Pericardium fibroblast (primary cell): ENCODE data around the gene INTS2. TPM values are rescaled to one million over a fixed set of nuclear protein-coding genes. Genes with fewer than 3 reads are reported as not detected.

Source experiments
- total RNA-seq: library from RNA; depleted of rRNA; stranded (reverse); fragments of >200 nt; gene quantifications from 2 replicates; pipeline ENCODE4 v1.2.3, GENCODE V29; 2015

Gene INTS2, protein sequence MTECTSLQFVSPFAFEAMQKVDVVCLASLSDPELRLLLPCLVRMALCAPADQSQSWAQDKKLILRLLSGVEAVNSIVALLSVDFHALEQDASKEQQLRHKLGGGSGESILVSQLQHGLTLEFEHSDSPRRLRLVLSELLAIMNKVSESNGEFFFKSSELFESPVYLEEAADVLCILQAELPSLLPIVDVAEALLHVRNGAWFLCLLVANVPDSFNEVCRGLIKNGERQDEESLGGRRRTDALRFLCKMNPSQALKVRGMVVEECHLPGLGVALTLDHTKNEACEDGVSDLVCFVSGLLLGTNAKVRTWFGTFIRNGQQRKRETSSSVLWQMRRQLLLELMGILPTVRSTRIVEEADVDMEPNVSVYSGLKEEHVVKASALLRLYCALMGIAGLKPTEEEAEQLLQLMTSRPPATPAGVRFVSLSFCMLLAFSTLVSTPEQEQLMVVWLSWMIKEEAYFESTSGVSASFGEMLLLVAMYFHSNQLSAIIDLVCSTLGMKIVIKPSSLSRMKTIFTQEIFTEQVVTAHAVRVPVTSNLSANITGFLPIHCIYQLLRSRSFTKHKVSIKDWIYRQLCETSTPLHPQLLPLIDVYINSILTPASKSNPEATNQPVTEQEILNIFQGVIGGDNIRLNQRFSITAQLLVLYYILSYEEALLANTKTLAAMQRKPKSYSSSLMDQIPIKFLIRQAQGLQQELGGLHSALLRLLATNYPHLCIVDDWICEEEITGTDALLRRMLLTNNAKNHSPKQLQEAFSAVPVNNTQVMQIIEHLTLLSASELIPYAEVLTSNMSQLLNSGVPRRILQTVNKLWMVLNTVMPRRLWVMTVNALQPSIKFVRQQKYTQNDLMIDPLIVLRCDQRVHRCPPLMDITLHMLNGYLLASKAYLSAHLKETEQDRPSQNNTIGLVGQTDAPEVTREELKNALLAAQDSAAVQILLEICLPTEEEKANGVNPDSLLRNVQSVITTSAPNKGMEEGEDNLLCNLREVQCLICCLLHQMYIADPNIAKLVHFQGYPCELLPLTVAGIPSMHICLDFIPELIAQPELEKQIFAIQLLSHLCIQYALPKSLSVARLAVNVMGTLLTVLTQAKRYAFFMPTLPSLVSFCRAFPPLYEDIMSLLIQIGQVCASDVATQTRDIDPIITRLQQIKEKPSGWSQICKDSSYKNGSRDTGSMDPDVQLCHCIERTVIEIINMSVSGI
- total RNA-seq: 5.4 and 6.2 TPM in 2 replicates

DNA sequence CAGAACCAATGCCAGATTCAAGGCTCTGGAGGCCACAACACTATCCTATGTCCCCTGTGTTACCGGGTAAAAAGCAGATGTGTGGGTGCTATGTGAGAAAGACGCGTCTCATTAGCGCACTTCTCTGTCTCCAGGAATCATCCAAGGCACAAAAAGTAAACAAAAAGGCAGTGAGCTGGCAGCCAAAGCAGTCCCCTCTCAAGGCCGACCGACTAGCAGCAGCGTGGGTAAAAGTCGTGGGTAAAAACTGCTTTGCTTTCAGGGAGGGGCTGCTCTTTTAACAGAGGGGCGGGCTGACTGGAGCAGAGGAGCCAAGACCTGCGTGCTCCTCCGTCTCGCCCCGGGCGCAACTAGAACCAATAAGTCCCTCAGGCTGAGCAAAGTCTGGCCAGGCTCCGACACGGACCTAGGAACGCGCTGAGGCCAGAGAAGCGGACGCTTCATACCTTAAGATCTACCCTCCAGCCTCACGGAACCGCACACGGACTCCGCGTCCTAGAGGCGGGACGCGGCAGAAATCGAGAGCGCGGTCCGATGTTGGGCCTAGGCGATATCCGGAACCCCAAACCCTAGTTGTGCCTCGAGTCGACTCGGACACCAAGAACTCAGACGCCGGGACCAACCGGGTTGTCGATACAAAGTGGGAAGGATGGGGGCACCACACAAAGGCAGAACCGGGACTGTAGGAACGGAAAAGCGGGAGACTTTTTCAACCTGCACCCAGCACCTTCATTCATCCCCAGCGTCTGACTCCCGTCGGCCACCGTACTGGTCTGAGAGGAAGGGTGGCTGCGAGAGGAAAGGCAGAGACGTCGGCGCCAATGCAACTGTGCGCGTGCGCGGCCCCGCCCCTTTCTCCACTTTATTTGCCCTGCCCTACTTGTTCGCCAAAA, at the start of gene INTS2:
TSS of gene INTS2 (minus strand) at position 775 of the 893 bp plus-strand sequence. CDS start 1,338 bp downstream, outside the sequence.

DNA sequence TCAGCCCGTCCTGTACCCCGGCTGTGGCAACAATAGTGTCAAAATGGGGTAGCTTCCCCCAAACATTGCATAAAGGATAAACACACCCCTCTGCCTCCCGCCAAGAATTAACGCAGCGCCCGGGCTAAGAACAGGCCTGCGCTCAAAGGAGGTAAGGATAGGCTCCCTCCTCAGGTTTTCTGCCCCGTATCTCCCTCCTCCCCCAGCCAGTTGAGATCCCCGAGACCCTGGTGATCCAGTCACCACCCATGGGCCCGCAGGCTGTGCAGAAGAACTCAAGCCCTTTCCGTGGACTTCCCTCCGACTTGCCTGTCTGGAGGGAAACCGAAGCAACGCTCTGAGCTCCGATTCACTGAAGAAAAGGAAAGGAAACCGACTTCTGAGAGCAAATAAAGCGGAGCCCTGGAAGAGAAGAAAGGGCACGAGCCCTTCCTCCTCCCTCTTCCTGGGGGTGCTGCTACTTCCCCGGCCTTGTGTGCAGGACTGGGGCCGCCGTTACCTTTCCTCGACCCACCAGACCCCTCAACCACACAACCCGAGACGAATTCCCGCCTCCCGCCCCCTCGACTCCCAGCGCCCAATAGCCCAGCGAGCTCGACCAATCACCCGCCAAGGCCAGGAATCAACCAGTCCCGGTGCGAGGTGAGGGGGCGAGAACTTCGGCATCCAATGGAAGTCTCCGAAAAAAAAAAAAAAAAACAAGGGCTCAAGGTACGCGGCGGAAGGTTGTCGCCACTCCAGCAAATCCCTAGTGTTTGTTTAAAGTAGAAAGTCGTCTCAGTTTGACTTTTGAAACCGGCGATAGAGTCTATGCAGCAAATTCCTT, 64.6 kb downstream of the INTS2 start, which contains the start of gene BRIP1:
TSS of gene BRIP1 (minus strand) at position 554 of the 826 bp plus-strand sequence. CDS start 1,989 bp downstream, outside the sequence.

Other genes with a start within 250 kb of the INTS2 start
- gene BRIP1, start 64.5 kb downstream of the INTS2 start, total RNA-seq: 0.17 and 0.70 TPM in 2 replicates
- 17.3 and 31.5 TPM in 2 replicates for gene MED13, start 137.3 kb upstream of the INTS2 start, total RNA-seq